Spinal cord (tissue), 10 donors: ENCODE data around the gene STK33. TPM values are rescaled to one million over a fixed set of nuclear protein-coding genes. Genes with fewer than 3 reads are reported as not detected.

Experiments used
- DNase-seq, 6 donors: peaks; one replicate each; pipeline versions ENCODE4 v3.0.0 to v3.0.0-alpha.2; 2013 to 2015; ENCODE audit warnings: low spot score in 6 of 6, low read depth in 4 of 6
- H3K27ac ChIP-seq: one replicate; pipeline ENCODE4 v1.5.1; 2013; ENCODE audit warnings: low read depth, low read length, control low read depth
- H3K27me3 ChIP-seq: one replicate; pipeline ENCODE4 v1.6.1; 2013; ENCODE audit warnings: low read length; ENCODE audit not compliant: control insufficient read depth, insufficient read depth
- H3K36me3 ChIP-seq: one replicate; pipeline ENCODE4 v1.6.1; 2013; ENCODE audit warnings: low read length; ENCODE audit not compliant: control insufficient read depth, insufficient read depth
- H3K4me1 ChIP-seq: one replicate; pipeline ENCODE4 v1.6.1; 2013; ENCODE audit warnings: low read length; ENCODE audit not compliant: control insufficient read depth, insufficient read depth
- H3K4me3 ChIP-seq: one replicate; pipeline ENCODE4 v1.5.1; 2013; ENCODE audit warnings: low read depth, low read length, control low read depth
- H3K9me3 ChIP-seq: one replicate; pipeline ENCODE4 v1.6.1; 2013; ENCODE audit warnings: low read length; ENCODE audit not compliant: control insufficient read depth, insufficient read depth
- WGBS: methylation state at CpG from one replicate; pipeline ENCODE4 v1.1.5; 2013; ENCODE audit warnings: missing lambda C conversion rate; ENCODE audit not compliant: insufficient coverage; 5-methylcytosine and 5-hydroxymethylcytosine counted together
- polyA plus RNA-seq, 2 donors: library from polyadenylated mRNA; unstranded; fragments of 120-200 nt; gene quantifications; one replicate each; pipeline ENCODE4 v1.2.1, GENCODE V29; 2013; ENCODE audit not compliant: insufficient read length in 2 of 2
- small RNA-seq: library from RNA; depleted of rRNA; stranded (forward); fragments of <200 nt; gene quantifications from one replicate; pipeline ENCODE3, GENCODE V24; 2014; ENCODE audit warnings: low replicate concordance
- total RNA-seq, 2 donors: library from RNA; depleted of rRNA in 1 of 2; stranded (reverse); fragments of 120-200 nt in 1 of 2; fragments of >200 nt in 1 of 2; gene quantifications; one replicate each; pipeline versions ENCODE4 v1.2.3 to v1.2.4, GENCODE V29; 2013 to 2014
- donor health status: healthy.

Gene STK33
- total and polyA plus RNA-seq, 4 donors = 23.0 to 40.6 (median 27.1) TPM

GRCh38 chr11:8347978-8348377 is 246.1 kb downstream of the STK33 start:
- WGBS = 100% methylated on average over 2 of the region's 2 CpGs
- no peak for DNase-seq

GRCh38 chr11:8346157-8346755 is 247.8 kb downstream of the STK33 start:
- Histone ChIP-seq H3K4me1 (no peaks in the 10 kb centered on the region), H3K4me3 (no peak overlapping the region), H3K27me3 (peaks cover 2% of the 10 kb centered on the region), H3K9me3 (no peaks in the 10 kb centered on the region), H3K36me3 (peaks cover 2% of the 10 kb centered on the region), H3K27ac (no peak overlapping the region)
- WGBS = 86% methylated on average over 16 of the region's 16 CpGs
- no peak for DNase-seq

More at GRCh38 chr11:8347978-8348377, 246.1 kb downstream of the STK33 start:
- Histone ChIP-seq H3K27ac (no peak overlapping the region), H3K27me3 (peaks cover 2% of the 10 kb centered on the region), H3K4me3 (no peak overlapping the region), H3K36me3 (peaks cover 3% of the 10 kb centered on the region), H3K4me1 (peaks cover 12% of the 10 kb centered on the region), H3K9me3 (no peaks in the 10 kb centered on the region)

- no peak overlapping the region for H3K27ac ChIP-seq
- H3K4me3 ChIP-seq = no peak overlapping the region
- WGBS = 84% methylated on average over 9 of the region's 11 CpGs
- no peaks in the 10 kb centered on the region for H3K36me3 ChIP-seq
- no peaks in the 10 kb centered on the region for H3K9me3 ChIP-seq
- H3K27me3 ChIP-seq = peaks cover 2% of the 10 kb centered on the region
- H3K4me1 ChIP-seq = no peaks in the 10 kb centered on the region
- DNase-seq = no peak
These were observed 248.8 kb downstream of the STK33 start for GRCh38 chr11:8345179-8345578.

GRCh38 chr11:8344346-8344745 is 249.7 kb downstream of the STK33 start:
- no peaks in the 10 kb centered on the region for H3K4me1 ChIP-seq
- no CpG with 5 or more reads among the region's 3 CpGs for WGBS
- H3K27ac ChIP-seq = no peak overlapping the region
- H3K4me3 ChIP-seq = no peak overlapping the region
- H3K27me3 ChIP-seq = peaks cover 2% of the 10 kb centered on the region
- DNase-seq = no peak
- H3K9me3 ChIP-seq = no peaks in the 10 kb centered on the region
- H3K36me3 ChIP-seq = no peaks in the 10 kb centered on the region

- Histone ChIP-seq H3K27ac (no peak overlapping the region), H3K27me3 (peaks cover 2% of the 10 kb centered on the region), H3K36me3 (no peaks in the 10 kb centered on the region), H3K4me3 (no peak overlapping the region), H3K9me3 (no peaks in the 10 kb centered on the region), H3K4me1 (no peaks in the 10 kb centered on the region)
- DNase-seq = no peak
- whole genome bisulfite sequencing = 74% methylated on average over 18 of the region's 18 CpGs
These were observed 251.0 kb downstream of the STK33 start for GRCh38 chr11:8342821-8343681.

GRCh38 chr11:8341996-8342395 is 252.0 kb downstream of the STK33 start:
- Histone ChIP-seq H3K27me3 (peaks cover 2% of the 10 kb centered on the region), H3K4me3 (no peak overlapping the region), H3K36me3 (no peaks in the 10 kb centered on the region), H3K27ac (no peak overlapping the region), H3K9me3 (no peaks in the 10 kb centered on the region), H3K4me1 (peaks cover 6% of the 10 kb centered on the region)
- DNase-seq = no peak
- 79% methylated on average over 5 of the region's 5 CpGs for WGBS

Small RNA genes within 50 kb of the gene (small RNA-seq; reads per million reads assigned to genes)
- gene RF00601 = not detected

Other genes starting within 250 kb of the STK33 start
- gene TRIM66, start 88.4 kb upstream of the STK33 start, total RNA-seq = 1 to 10 TPM; 6.8 to 8.5 TPM
- gene TRIM66, start 88.4 kb upstream of the STK33 start, polyA plus RNA-seq = 1 to 10 TPM; 4.8 to 8.1 TPM
- gene RPL27A, start 88.6 kb upstream of the STK33 start, total RNA-seq = 1,000 to 10,000 TPM in 1 of 2 donors, 100 to 1,000 TPM in 1; 507 to 1,424 TPM
- 1,000 to 10,000 TPM; 1,382 to 1,396 TPM for gene RPL27A, start 88.6 kb upstream of the STK33 start, polyA plus RNA-seq